Endothelial cell of umbilical vein (primary cell): Measurements from ENCODE around the gene HIP1R. TPM values are rescaled to one million over a fixed set of nuclear protein-coding genes. Genes with fewer than 3 reads are reported as not detected.

Source experiments
- BruUV-seq: library from RNA; stranded (reverse); fragments of 400-500 nt; replicated peaks from 2 replicates; lab custom pipeline; 2021; lab: Mats Ljungman, UMichigan
- CTCF ChIA-PET: fragments of 300-600, 350-600 bp; sonication (Branson Sonifier 250); formaldehyde crosslinking; loops from one replicate; lab custom pipeline; 2021; ENCODE audit warnings: antibody characterized with exemption, inconsistent platforms; lab: Charles Lee
- POLR2A ChIA-PET: fragments of 300-600, 350-600 bp; sonication (Branson Sonifier 250); formaldehyde crosslinking; loops from one replicate; lab custom pipeline; 2021; ENCODE audit warnings: antibody characterized with exemption, inconsistent platforms; lab: Charles Lee
- DNase-seq: peaks from one replicate; pipeline ENCODE4 v3.0.0-alpha.2; 2011; ENCODE audit warnings: low read depth, low spot score
- FAIRE-seq: peaks from 2 replicates; lab custom pipeline; 2011; peaks lifted over from hg19 to GRCh38; lab: Jason Lieb, UNC
- H2AFZ ChIP-seq: 2 replicates; pipeline ENCODE4 v1.6.0; 2012; ENCODE audit warnings: low read depth, low read length, control low read depth, inconsistent platforms
- H3K27ac ChIP-seq: 2 replicates; pipeline ENCODE4 v1.5.1; 2011; ENCODE audit warnings: low read depth, mild to moderate bottlenecking, control low read depth, low read length, moderate library complexity; ENCODE audit not compliant: insufficient read depth
- H3K27me3 ChIP-seq, 2 experiments: 2 replicates each; pipeline versions ENCODE4 v1.6.0 to v1.6.1; 2011; ENCODE audit warnings: low read length in 2 of 2, mixed read lengths in 1 of 2; ENCODE audit not compliant: control insufficient read depth in 2 of 2, insufficient read depth in 2 of 2
- H3K36me3 ChIP-seq, 2 experiments: 2 replicates in 1 of 2; 3 replicates in 1 of 2; pipeline ENCODE4 v1.5.1; 2011; ENCODE audit warnings: low read length in 2 of 2, mild to moderate bottlenecking in 1 of 2, moderate library complexity in 1 of 2; ENCODE audit not compliant: control insufficient read depth in 2 of 2, insufficient read depth in 2 of 2; ENCODE audit errors: extremely low read depth in 1 of 2
- H3K4me1 ChIP-seq: 3 replicates; pipeline ENCODE4 v1.5.1; 2011; ENCODE audit warnings: mild to moderate bottlenecking, low read length; ENCODE audit not compliant: control insufficient read depth, insufficient read depth; ENCODE audit errors: extremely low read depth
- H3K4me2 ChIP-seq: 2 replicates; pipeline ENCODE4 v1.6.1; 2011; ENCODE audit warnings: low read length, control low read depth, mixed read lengths; ENCODE audit not compliant: insufficient read depth
- H3K4me3 ChIP-seq, 3 experiments: fragments of 200-600 bp in 1 of 3; sonication (generic), shearing (Covaris generic) in 1 of 3; replicated peaks in 1 of 3; 2 replicates each; pipeline ENCODE4 v1.5.1; 2011 to 2016; ENCODE audit warnings: control low read depth in 3 of 3, low read length in 3 of 3, mild to moderate bottlenecking in 2 of 3, inconsistent platforms in 1 of 3, low read depth in 1 of 3, moderate library complexity in 1 of 3; ENCODE audit not compliant: insufficient read depth in 1 of 3
- H3K79me2 ChIP-seq: 2 replicates; pipeline ENCODE4 v1.6.0; 2012; ENCODE audit warnings: low read length, inconsistent platforms; ENCODE audit not compliant: control insufficient read depth, insufficient read depth
- H3K9ac ChIP-seq: replicated peaks from 2 replicates; pipeline ENCODE3; 2011; ENCODE audit warnings: low read length, control low read depth; ENCODE audit not compliant: insufficient read depth; ENCODE audit errors: extremely low read depth
- H3K9me1 ChIP-seq: replicated peaks from 3 replicates; pipeline ENCODE4 v1.6.0; 2011; ENCODE audit warnings: mild to moderate bottlenecking, low read length; ENCODE audit not compliant: control insufficient read depth, insufficient read depth; ENCODE audit errors: extremely low read depth
- H3K9me3 ChIP-seq: replicated peaks from 2 replicates; pipeline ENCODE4 v1.5.1; 2012; ENCODE audit warnings: low read length, inconsistent platforms; ENCODE audit not compliant: control insufficient read depth, insufficient read depth
- H4K20me1 ChIP-seq: replicated peaks from 2 replicates; pipeline ENCODE3; 2011; ENCODE audit warnings: mild to moderate bottlenecking, low read length; ENCODE audit not compliant: control insufficient read depth, insufficient read depth; ENCODE audit errors: extremely low read depth
- EZH2 ChIP-seq: IDR thresholded peaks from 2 replicates; pipeline ENCODE4 v1.6.1; 2012; ENCODE audit warnings: borderline replicate concordance, low read depth, mild to moderate bottlenecking, moderate library complexity, low read length, inconsistent platforms; ENCODE audit not compliant: severe bottlenecking
- FOS ChIP-seq: IDR thresholded peaks from 2 replicates; pipeline ENCODE4 v1.6.1; 2011; ENCODE audit warnings: mild to moderate bottlenecking, low read length, moderate library complexity, borderline replicate concordance; ENCODE audit not compliant: insufficient read depth
- JUN ChIP-seq: IDR thresholded peaks from 2 replicates; pipeline ENCODE4 v1.6.1; 2011; ENCODE audit warnings: borderline replicate concordance, low read depth; ENCODE audit not compliant: insufficient read length, insufficient read depth
- MYC ChIP-seq: IDR thresholded peaks from one replicate; pipeline ENCODE4 v1.6.1; 2011; ENCODE audit warnings: mild to moderate bottlenecking, low read depth, low read length
- dilution Hi-C: fragments of 300-500 bp; cut with MboI; formaldehyde crosslinking; loops from one replicate; pipeline ENCODE4 v1.15.0; 2019; ENCODE audit warnings: low sequenced_read_pairs; ENCODE audit not compliant: extremely low pct_ligation_motif_present
- intact Hi-C: fragments of 100-400 bp; cut with micrococcal nuclease; formaldehyde crosslinking; loops from one replicate; pipeline ENCODE4 v1.10.0; 2022
- polyA plus RNA-seq, 4 experiments: library from polyadenylated mRNA; depleted of rRNA in 3 of 4; stranded (reverse) in 3 of 4; unstranded in 1 of 4; fragments of >200 nt; gene quantifications; 2 replicates each; pipeline versions ENCODE4 v1.2.1 to v1.2.3, GENCODE V29; 2011 to 2012; ENCODE audit warnings: missing spikeins in 1 of 4
- total RNA-seq: library from RNA; stranded (reverse); gene quantifications from 2 replicates; pipeline ENCODE4 v1.2.3, GENCODE V29; 2021
- TF ChIP-seq, protein P1 (sequence below), 2 donors: IDR thresholded peaks; 1 replicate in 1 of 2; 2 replicates in 1 of 2; pipeline ENCODE4 v1.5.1; 2011; ENCODE audit warnings: low read length in 2 of 2, mild to moderate bottlenecking in 2 of 2, moderate library complexity in 2 of 2, control low read depth in 1 of 2, inconsistent platforms in 1 of 2, low read depth in 1 of 2; ENCODE audit not compliant: insufficient read depth in 1 of 2; ENCODE audit errors: extremely low read depth in 1 of 2
- TF ChIP-seq, protein P2 (sequence below): IDR thresholded peaks from 2 replicates; pipeline ENCODE4 v1.6.1; 2011; ENCODE audit not compliant: insufficient read depth, insufficient read length

Gene HIP1R
- total and polyA plus RNA-seq, 2 donors (not counting 3 experiments of a cell fraction or from before 2014, with no cell fraction given): 111 to 122 TPM

DNA sequence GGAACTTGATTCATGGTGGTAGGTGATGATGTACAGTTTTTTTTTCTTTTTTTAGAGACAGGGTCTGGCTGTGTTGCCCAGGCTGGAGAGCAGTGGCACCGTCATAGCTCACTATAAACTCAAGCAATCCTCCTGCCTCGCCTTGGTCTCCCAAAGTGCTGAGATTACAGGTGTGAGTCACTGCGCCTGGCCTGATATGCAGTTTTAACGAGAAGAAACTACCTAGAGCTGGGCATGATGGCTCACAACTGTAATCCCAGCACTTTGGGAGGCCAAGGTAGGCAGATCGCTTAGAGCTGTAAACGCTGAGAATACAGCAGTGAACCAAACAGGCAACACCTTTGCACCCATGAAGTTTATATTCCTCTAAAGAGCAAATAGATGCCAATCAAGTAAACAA is 73.7 kb downstream of the HIP1R start:
- CTCF ChIA-PET: interaction anchor here (0.6 to 1.1 kb wide), 2 partner anchors 10 to 11 kb away, joined by 5 to 7 read pairs; no protein-coding TSS in a partner anchor
- Histone ChIP-seq H3K9me3 (no peaks in the 10 kb centered on the region), H3K9me1 (no peaks in the 10 kb centered on the region), H3K9ac (no peak overlapping the region), H3K27me3 (peaks cover under 1 to 1% of the 10 kb centered on the region in 2 experiments), H3K36me3 (no peaks in the 10 kb centered on the region), H3K4me3 (no peak overlapping the region), H3K79me2 (no peaks in the 10 kb centered on the region), H3K4me2 (no peak overlapping the region), H3K27ac (no peak overlapping the region), H4K20me1 (no peaks in the 10 kb centered on the region), H3K4me1 (no peaks in the 10 kb centered on the region), H2AFZ (no peak overlapping the region)
- POLR2A ChIA-PET: no interaction called here
- FAIRE-seq (no peak), DNase-seq (no peak)
- TF ChIP-seq, protein P1, sequence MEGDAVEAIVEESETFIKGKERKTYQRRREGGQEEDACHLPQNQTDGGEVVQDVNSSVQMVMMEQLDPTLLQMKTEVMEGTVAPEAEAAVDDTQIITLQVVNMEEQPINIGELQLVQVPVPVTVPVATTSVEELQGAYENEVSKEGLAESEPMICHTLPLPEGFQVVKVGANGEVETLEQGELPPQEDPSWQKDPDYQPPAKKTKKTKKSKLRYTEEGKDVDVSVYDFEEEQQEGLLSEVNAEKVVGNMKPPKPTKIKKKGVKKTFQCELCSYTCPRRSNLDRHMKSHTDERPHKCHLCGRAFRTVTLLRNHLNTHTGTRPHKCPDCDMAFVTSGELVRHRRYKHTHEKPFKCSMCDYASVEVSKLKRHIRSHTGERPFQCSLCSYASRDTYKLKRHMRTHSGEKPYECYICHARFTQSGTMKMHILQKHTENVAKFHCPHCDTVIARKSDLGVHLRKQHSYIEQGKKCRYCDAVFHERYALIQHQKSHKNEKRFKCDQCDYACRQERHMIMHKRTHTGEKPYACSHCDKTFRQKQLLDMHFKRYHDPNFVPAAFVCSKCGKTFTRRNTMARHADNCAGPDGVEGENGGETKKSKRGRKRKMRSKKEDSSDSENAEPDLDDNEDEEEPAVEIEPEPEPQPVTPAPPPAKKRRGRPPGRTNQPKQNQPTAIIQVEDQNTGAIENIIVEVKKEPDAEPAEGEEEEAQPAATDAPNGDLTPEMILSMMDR (IDR thresholded peaks at IDR 0.05; ENCODE audit: extremely low read depth in 1 of 2, insufficient read depth in 1 of 2, low read depth in 1 of 2, low read length in 2 of 2): no peak
- TF ChIP-seq JUN (no peak), MYC (no peak), EZH2 (no peak), FOS (no peak)
- TF ChIP-seq, protein P2, sequence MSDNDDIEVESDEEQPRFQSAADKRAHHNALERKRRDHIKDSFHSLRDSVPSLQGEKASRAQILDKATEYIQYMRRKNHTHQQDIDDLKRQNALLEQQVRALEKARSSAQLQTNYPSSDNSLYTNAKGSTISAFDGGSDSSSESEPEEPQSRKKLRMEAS: no peak
- no TSS peak for BruUV-seq
- dilution Hi-C loops (no loop called here), intact Hi-C loops (no loop called here)
